Endothelial cell of umbilical vein (primary cell): ENCODE results near the gene UBE2E2. TPM values are rescaled to one million over a fixed set of nuclear protein-coding genes. Genes with fewer than 3 reads are reported as not detected.

Experiments used
- BruUV-seq: library from RNA; stranded (reverse); fragments of 400-500 nt; replicated peaks from 2 replicates; lab custom pipeline; 2021; lab: Mats Ljungman, UMichigan
- CTCF ChIA-PET: fragments of 300-600, 350-600 bp; sonication (Branson Sonifier 250); formaldehyde crosslinking; loops from one replicate; lab custom pipeline; 2021; ENCODE audit warnings: antibody characterized with exemption, inconsistent platforms; lab: Charles Lee
- POLR2A ChIA-PET: fragments of 300-600, 350-600 bp; sonication (Branson Sonifier 250); formaldehyde crosslinking; loops from one replicate; lab custom pipeline; 2021; ENCODE audit warnings: antibody characterized with exemption, inconsistent platforms; lab: Charles Lee
- DNase-seq: peaks from one replicate; pipeline ENCODE4 v3.0.0-alpha.2; 2011; ENCODE audit warnings: low read depth, low spot score
- FAIRE-seq: peaks from 2 replicates; lab custom pipeline; 2011; peaks lifted over from hg19 to GRCh38; lab: Jason Lieb, UNC
- H2AFZ ChIP-seq: 2 replicates; pipeline ENCODE4 v1.6.0; 2012; ENCODE audit warnings: low read depth, low read length, control low read depth, inconsistent platforms
- H3K27ac ChIP-seq: 2 replicates; pipeline ENCODE4 v1.5.1; 2011; ENCODE audit warnings: low read depth, mild to moderate bottlenecking, control low read depth, low read length, moderate library complexity; ENCODE audit not compliant: insufficient read depth
- H3K27me3 ChIP-seq, 2 experiments: 2 replicates each; pipeline versions ENCODE4 v1.6.0 to v1.6.1; 2011; ENCODE audit warnings: low read length in 2 of 2, mixed read lengths in 1 of 2; ENCODE audit not compliant: control insufficient read depth in 2 of 2, insufficient read depth in 2 of 2
- H3K36me3 ChIP-seq, 2 experiments: 2 replicates in 1 of 2; 3 replicates in 1 of 2; pipeline ENCODE4 v1.5.1; 2011; ENCODE audit warnings: low read length in 2 of 2, mild to moderate bottlenecking in 1 of 2, moderate library complexity in 1 of 2; ENCODE audit not compliant: control insufficient read depth in 2 of 2, insufficient read depth in 2 of 2; ENCODE audit errors: extremely low read depth in 1 of 2
- H3K4me1 ChIP-seq: 3 replicates; pipeline ENCODE4 v1.5.1; 2011; ENCODE audit warnings: mild to moderate bottlenecking, low read length; ENCODE audit not compliant: control insufficient read depth, insufficient read depth; ENCODE audit errors: extremely low read depth
- H3K4me2 ChIP-seq: 2 replicates; pipeline ENCODE4 v1.6.1; 2011; ENCODE audit warnings: low read length, control low read depth, mixed read lengths; ENCODE audit not compliant: insufficient read depth
- H3K4me3 ChIP-seq, 3 experiments: fragments of 200-600 bp in 1 of 3; sonication (generic), shearing (Covaris generic) in 1 of 3; replicated peaks in 1 of 3; 2 replicates each; pipeline ENCODE4 v1.5.1; 2011 to 2016; ENCODE audit warnings: control low read depth in 3 of 3, low read length in 3 of 3, mild to moderate bottlenecking in 2 of 3, inconsistent platforms in 1 of 3, low read depth in 1 of 3, moderate library complexity in 1 of 3; ENCODE audit not compliant: insufficient read depth in 1 of 3
- H3K79me2 ChIP-seq: 2 replicates; pipeline ENCODE4 v1.6.0; 2012; ENCODE audit warnings: low read length, inconsistent platforms; ENCODE audit not compliant: control insufficient read depth, insufficient read depth
- H3K9ac ChIP-seq: replicated peaks from 2 replicates; pipeline ENCODE3; 2011; ENCODE audit warnings: low read length, control low read depth; ENCODE audit not compliant: insufficient read depth; ENCODE audit errors: extremely low read depth
- H3K9me1 ChIP-seq: replicated peaks from 3 replicates; pipeline ENCODE4 v1.6.0; 2011; ENCODE audit warnings: mild to moderate bottlenecking, low read length; ENCODE audit not compliant: control insufficient read depth, insufficient read depth; ENCODE audit errors: extremely low read depth
- H3K9me3 ChIP-seq: replicated peaks from 2 replicates; pipeline ENCODE4 v1.5.1; 2012; ENCODE audit warnings: low read length, inconsistent platforms; ENCODE audit not compliant: control insufficient read depth, insufficient read depth
- H4K20me1 ChIP-seq: replicated peaks from 2 replicates; pipeline ENCODE3; 2011; ENCODE audit warnings: mild to moderate bottlenecking, low read length; ENCODE audit not compliant: control insufficient read depth, insufficient read depth; ENCODE audit errors: extremely low read depth
- EZH2 ChIP-seq: IDR thresholded peaks from 2 replicates; pipeline ENCODE4 v1.6.1; 2012; ENCODE audit warnings: borderline replicate concordance, low read depth, mild to moderate bottlenecking, moderate library complexity, low read length, inconsistent platforms; ENCODE audit not compliant: severe bottlenecking
- FOS ChIP-seq: IDR thresholded peaks from 2 replicates; pipeline ENCODE4 v1.6.1; 2011; ENCODE audit warnings: mild to moderate bottlenecking, low read length, moderate library complexity, borderline replicate concordance; ENCODE audit not compliant: insufficient read depth
- GATA2 ChIP-seq: IDR thresholded peaks from 2 replicates; pipeline ENCODE4 v1.7.0; 2011; ENCODE audit warnings: low read depth, mild to moderate bottlenecking, moderate library complexity, mixed read lengths, low read length; ENCODE audit not compliant: insufficient read length, insufficient read depth
- JUN ChIP-seq: IDR thresholded peaks from 2 replicates; pipeline ENCODE4 v1.6.1; 2011; ENCODE audit warnings: borderline replicate concordance, low read depth; ENCODE audit not compliant: insufficient read length, insufficient read depth
- MYC ChIP-seq: IDR thresholded peaks from one replicate; pipeline ENCODE4 v1.6.1; 2011; ENCODE audit warnings: mild to moderate bottlenecking, low read depth, low read length
- POLR2A ChIP-seq: IDR thresholded peaks from 2 replicates; pipeline ENCODE4 v1.6.1; 2012; ENCODE audit warnings: low read depth, mild to moderate bottlenecking, control low read depth, low read length
- POLR2AphosphoS5 ChIP-seq: IDR thresholded peaks from 2 replicates; pipeline ENCODE4 v1.6.1; 2012; ENCODE audit warnings: low read depth, mild to moderate bottlenecking, control low read depth, low read length, moderate library complexity; ENCODE audit not compliant: insufficient read depth
- dilution Hi-C: fragments of 300-500 bp; cut with MboI; formaldehyde crosslinking; loops from one replicate; pipeline ENCODE4 v1.15.0; 2019; ENCODE audit warnings: low sequenced_read_pairs; ENCODE audit not compliant: extremely low pct_ligation_motif_present
- intact Hi-C: fragments of 100-400 bp; cut with micrococcal nuclease; formaldehyde crosslinking; loops from one replicate; pipeline ENCODE4 v1.10.0; 2022
- polyA plus RNA-seq, 4 experiments: library from polyadenylated mRNA; depleted of rRNA in 3 of 4; stranded (reverse) in 3 of 4; unstranded in 1 of 4; fragments of >200 nt; gene quantifications; 2 replicates each; pipeline versions ENCODE4 v1.2.1 to v1.2.3, GENCODE V29; 2011 to 2012; ENCODE audit warnings: missing spikeins in 1 of 4
- total RNA-seq: library from RNA; stranded (reverse); gene quantifications from 2 replicates; pipeline ENCODE4 v1.2.3, GENCODE V29; 2021
- TF ChIP-seq, protein P1 (sequence below), 2 donors: IDR thresholded peaks; 1 replicate in 1 of 2; 2 replicates in 1 of 2; pipeline ENCODE4 v1.5.1; 2011; ENCODE audit warnings: low read length in 2 of 2, mild to moderate bottlenecking in 2 of 2, moderate library complexity in 2 of 2, control low read depth in 1 of 2, inconsistent platforms in 1 of 2, low read depth in 1 of 2; ENCODE audit not compliant: insufficient read depth in 1 of 2; ENCODE audit errors: extremely low read depth in 1 of 2

The UBE2E2 gene
- total and polyA plus RNA-seq, 2 donors (not counting 3 experiments of a cell fraction or from before 2014, with no cell fraction given): 37.0 to 45.4 TPM

DNA sequence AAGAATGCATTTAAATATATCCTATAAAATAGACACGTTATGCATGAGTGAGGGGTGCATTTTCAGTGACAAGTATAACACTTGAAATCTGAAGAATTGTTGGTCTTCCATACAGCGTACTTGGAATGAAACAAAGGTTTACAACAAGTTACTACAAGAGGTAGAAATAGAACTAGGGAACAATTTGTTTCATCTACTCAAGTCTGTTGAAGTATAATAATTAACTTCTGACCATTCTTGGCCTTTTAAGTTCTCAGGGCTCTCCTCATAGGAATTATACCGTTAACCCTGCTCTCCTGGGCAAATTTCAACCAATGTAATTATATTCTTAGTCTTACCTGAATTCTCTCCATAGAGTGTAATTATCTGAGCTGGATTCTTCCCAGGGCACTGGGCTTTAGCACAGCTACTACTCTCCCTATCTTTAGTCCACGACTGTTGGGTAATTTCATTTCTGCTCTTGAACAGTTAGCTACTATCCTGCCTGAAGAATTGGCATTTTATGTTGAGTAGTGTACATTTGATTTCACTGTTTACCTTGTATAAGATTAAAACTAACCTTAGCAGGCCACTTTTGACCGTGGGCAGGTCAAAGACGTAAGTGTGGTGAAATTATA, 100.6 kb downstream of the UBE2E2 start:
- no peak for FAIRE-seq
- Histone ChIP-seq H3K4me2 (no peak overlapping the region), H3K4me1 (no peaks in the 10 kb centered on the region), H3K79me2 (no peaks in the 10 kb centered on the region), H3K27me3 (no peaks in the 10 kb centered on the region), H3K9me1 (no peaks in the 10 kb centered on the region), H3K27ac (no peak overlapping the region), H2AFZ (no peak overlapping the region), H3K9me3 (no peaks in the 10 kb centered on the region), H3K36me3 (no peaks in the 10 kb centered on the region), H3K9ac (no peak overlapping the region), H4K20me1 (peaks cover 4% of the 10 kb centered on the region), H3K4me3 (no peak overlapping the region)
- intact Hi-C loops: no loop called here
- no TSS peak for BruUV-seq
- TF ChIP-seq FOS: no peak
- TF ChIP-seq JUN: no peak
- no peak for TF ChIP-seq GATA2
- no peak for TF ChIP-seq POLR2AphosphoS5
- TF ChIP-seq, protein P1, sequence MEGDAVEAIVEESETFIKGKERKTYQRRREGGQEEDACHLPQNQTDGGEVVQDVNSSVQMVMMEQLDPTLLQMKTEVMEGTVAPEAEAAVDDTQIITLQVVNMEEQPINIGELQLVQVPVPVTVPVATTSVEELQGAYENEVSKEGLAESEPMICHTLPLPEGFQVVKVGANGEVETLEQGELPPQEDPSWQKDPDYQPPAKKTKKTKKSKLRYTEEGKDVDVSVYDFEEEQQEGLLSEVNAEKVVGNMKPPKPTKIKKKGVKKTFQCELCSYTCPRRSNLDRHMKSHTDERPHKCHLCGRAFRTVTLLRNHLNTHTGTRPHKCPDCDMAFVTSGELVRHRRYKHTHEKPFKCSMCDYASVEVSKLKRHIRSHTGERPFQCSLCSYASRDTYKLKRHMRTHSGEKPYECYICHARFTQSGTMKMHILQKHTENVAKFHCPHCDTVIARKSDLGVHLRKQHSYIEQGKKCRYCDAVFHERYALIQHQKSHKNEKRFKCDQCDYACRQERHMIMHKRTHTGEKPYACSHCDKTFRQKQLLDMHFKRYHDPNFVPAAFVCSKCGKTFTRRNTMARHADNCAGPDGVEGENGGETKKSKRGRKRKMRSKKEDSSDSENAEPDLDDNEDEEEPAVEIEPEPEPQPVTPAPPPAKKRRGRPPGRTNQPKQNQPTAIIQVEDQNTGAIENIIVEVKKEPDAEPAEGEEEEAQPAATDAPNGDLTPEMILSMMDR (IDR thresholded peaks at IDR 0.05; ENCODE audit: extremely low read depth in 1 of 2, insufficient read depth in 1 of 2, low read depth in 1 of 2, low read length in 2 of 2): no peak
- no peak for TF ChIP-seq EZH2
- TF ChIP-seq MYC: no peak
- TF ChIP-seq POLR2A: no peak
- DNase-seq: no peak
- CTCF ChIA-PET: no interaction called here
- dilution Hi-C loops: no loop called here
- POLR2A ChIA-PET: no interaction called here
